NCI-H146 treated with DMSO at 0.1 percent for 48 hours (cell line): ENCODE measurements around the gene SLC39A7.
"Not testable (repeated sequence)": the region's sequence is repeated elsewhere in the genome, so short reads cannot be mapped to it uniquely, and the experiment has no call there.

Source experiments
- DNase-seq: peaks from one replicate; lab custom pipeline; 2025; ENCODE audit not compliant: unreplicated experiment; lab: John Stamatoyannopoulos, UW

The SLC39A7 gene

DNA sequence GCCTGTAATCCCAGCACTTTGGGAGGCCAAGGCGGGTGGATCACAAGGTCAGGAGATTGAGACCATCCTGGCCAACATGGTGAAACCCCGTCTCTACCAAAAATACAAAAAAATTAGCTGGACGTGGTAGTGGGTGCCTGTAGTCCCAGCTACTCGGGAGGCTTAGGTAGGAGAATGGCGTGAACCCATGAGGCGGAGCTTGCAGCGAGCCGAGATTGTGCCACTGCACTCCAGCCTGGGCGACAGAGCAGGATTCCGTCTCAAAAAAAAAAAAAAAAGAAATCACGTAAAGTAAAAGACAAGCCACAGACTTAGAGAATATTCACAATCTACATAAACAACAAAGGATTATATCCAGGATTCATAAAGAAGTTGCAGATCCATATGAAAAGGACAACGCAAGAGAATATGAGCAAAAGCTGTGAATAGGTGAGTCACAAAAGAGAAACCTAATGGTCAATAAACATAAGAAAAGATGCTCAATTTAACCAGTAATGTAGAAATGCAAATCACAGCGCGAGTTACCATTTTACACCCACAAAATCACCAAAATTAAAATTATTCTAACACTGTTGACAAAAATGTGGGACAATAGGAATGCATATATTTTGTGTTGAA, 25.9 kb downstream of the SLC39A7 start:
- not testable (repeated sequence) for DNase-seq

DNA sequence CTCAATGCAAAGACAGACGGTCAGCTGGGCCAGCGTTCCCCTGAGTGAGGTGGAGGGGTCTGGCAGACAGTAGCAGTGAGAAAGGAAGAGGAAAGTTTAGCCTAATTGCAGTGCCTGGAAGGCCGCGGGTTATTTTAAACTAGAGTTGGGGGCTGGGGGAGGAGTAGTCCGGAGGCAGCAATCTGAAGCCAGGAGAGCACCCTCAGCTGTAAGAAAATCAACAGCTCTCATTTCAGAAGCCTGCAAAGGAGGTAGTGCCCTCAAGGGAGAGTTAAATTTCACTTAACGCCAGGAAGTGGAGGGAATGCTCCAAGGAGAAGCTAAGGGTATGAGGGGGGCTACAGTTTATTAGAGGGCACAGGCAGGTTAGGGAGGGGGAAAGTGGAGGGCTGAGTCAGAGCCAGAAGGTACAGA, 34.6 kb downstream of the SLC39A7 start:
- no peak for DNase-seq

- DNase-seq: no peak
Measured at GRCh38 chr6:33236328-33236727, 35.7 kb downstream of the SLC39A7 start.

- no peak for DNase-seq
Measured at GRCh38 chr6:33236852-33237251, 36.2 kb downstream of the SLC39A7 start.

GRCh38 chr6:33237741-33238140, 37.1 kb downstream of the SLC39A7 start:
- no peak for DNase-seq

DNA sequence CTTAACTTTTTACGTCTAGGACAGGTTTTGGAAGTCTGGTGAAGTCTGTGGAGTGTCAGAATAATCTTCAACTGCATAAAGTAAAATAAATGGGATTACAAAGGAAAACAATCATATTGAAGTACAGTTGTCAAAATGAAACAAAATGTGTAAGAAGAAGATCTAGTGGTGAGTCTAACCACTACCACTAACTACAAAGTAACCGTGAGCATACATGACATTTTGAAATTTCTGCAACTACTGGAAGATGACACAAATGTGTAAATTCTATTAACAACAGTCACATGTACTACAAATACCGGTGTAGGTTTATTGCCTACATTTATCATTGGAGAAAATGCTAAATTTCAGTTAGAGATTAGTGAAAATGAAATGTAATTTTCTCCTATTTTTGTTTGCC, 41.3 kb downstream of the SLC39A7 start:
- no peak for DNase-seq

DNA sequence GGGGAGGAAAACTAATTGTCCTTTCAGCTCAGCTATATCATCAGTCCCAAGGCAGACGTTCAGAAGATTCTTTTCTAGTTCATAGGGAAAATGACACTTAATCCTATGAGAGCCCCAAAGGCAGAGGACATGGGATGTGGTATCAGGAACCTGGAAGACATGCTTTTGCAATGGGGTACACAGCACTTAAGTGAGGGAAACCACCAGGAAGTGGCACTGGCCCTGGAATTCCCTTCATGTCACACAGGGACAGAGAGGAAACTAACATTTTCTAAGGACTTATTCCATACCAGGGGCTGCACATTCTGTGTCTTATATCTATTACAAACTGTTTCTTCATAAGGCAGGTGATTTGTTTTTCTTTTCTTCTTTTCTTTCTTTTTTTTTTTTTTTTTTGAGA, 42.8 kb downstream of the SLC39A7 start:
- DNase-seq: no peak

- peak; percentile 65 for DNase-seq
Measured at GRCh38 chr6:33247977-33248642, 47.4 kb downstream of the SLC39A7 start.

DNA sequence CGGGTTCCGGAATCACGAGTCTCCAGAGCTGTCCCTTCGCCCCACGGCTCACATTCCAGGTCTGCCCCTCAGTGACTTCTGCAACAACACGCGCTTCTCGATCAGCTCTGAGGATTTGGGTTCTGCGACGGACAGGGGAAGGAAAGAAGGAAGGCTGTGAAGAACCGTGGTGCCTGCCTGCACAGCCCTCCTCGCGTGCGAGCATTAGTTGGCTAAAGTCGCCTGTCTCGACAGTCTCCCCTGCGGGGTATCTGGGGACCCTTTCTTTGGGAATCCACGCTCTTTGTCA, 47.9 kb downstream of the SLC39A7 start:
- DNase-seq: peak; percentile 56

DNA sequence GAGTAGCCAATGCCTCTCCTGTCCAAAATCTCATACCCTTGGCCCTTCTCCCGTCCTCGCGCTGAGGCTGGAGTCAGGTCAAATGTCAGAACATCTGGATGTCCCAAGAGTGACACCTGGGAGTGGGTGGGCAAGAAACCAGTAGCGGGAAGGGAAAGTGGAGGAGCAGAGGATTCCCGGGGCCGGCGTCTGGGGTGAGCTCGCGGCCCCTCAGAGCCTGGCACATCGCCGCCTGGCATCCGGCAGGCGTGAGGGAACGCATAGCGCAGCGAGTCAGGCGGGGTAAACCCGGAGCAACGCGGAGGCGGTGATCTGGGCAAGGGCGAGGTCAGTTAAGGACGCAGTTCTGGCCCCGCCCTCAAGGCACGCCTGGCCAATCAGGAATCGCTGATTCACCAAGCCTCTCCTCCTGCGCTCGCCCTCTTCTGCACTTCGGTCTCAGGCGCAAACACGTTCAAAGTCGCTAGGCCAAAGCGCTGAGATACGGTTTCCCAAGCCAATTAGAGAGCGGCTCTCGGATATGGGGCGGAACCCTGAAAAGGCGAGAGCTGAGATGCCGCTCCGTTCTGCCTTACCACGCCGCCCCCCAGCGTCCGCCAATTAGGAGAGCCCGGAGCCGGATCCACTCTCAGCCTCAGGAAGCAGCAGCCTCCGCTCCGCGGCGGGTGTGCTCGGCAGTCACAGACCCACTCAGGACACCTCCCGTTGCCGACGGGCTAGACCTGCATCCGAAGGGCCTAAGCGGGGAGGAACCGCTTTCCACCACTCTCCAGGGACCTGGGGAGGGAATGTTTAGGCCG, 48.5 kb downstream of the SLC39A7 start:
- peak; percentile 97 for DNase-seq

DNA sequence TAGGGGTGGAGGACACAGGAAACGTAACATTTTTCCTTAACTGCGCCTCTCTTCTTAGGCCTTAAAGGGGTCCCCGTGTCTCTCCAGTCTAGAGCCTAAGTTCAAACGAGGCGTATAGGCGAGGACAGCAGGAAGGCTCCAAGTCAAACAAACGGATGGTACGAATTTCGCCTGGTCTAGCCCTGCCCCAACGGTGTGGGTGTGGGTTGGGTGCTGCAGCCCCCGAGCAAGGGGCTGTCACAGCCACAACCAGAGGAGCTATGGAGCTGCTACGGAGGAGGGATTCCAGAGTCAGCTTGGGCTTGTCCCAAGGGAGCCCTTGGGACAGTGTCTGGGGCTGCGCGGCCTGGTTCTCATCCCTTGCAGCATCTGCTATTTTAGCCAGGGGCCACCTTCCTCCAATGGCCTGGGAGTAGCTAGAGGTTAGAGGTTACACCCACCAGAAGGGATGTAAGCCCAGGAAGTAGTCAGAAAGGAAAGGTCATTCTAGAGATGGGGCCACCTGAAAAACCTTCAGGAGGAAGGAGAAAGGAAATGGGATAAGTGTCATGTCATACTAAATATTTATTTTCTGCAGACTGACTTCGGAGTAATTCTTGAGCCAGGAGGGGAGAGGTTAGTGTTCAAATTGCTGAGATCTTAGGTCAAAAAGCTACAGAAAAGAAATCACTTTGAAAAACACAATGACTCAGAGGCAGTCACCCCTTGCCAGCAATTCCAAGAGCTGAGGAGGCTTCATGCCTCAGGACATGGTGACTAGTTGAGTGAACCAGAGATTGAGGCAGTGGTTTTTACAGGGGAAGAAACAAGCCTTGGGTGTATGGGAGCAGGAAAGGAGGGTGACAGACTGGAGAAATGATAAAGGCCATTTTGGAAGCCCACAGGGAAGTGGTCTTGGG, 49.3 kb downstream of the SLC39A7 start:
- no peak for DNase-seq

- no peak for DNase-seq
Measured at GRCh38 chr6:33250731-33251130, 50.1 kb downstream of the SLC39A7 start.

DNA sequence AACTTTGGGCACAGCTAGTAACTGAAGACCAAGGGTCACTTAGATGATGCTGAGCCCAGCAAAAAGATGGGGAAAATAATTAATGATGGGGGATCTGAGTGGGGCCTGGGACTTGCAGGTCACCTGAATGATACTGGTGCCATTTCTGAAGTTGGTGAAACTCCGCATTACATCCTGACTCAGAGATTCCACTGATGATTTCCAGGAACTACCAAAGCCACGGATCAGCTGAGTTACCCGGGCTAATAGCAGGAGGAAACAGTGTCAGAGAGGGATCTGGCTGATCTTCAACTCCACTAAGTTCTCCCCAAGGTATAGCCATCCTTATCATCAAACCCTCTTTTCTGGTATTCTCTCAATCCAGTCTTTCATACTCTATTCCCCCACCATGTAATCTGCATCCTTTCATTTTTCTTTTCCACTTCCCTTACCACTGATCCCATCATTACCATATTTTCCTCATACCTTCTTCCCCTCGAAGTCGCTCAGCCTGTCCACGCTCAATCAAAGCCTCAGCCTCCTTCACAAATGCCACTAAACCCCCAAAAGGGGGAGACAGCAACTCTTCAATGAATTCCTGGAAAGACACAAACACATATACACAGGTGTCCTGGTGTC, 50.8 kb downstream of the SLC39A7 start:
- no peak for DNase-seq

- DNase-seq: no peak
Measured at GRCh38 chr6:33252759-33253158, 52.1 kb downstream of the SLC39A7 start.
